ENCODE results near the gene ABHD11. TPM values are rescaled to one million over a fixed set of nuclear protein-coding genes. Genes with fewer than 3 reads are reported as not detected.
"Not testable (repeated sequence)": the region's sequence is repeated elsewhere in the genome, so short reads cannot be mapped to it uniquely, and the experiment has no call there.

Gene ABHD11
- total RNA-seq (2014; rRNA removed; shearing (Covaris generic)): 35.9 and 46.9 TPM in 2 replicates

- peak; percentile 93 for DNase-seq (ENCODE audit: low spot score)
Observed at GRCh38 chr7:73738612-73739386, at the start of gene ABHD11. Gene ABHD11 (minus strand): TSS chr7:73738802. CDS start chr7:73738770, 32 bp downstream.

GRCh38 chr7:73787786-73788048, 49.1 kb upstream of the ABHD11 start:
- DNase-seq (ENCODE audit: low spot score): not testable (repeated sequence)

GRCh38 chr7:73786588-73786987, 48.0 kb upstream of the ABHD11 start:
- no peak for DNase-seq (ENCODE audit: low spot score)

- DNase-seq (ENCODE audit: low spot score): peak; percentile 29
Observed at GRCh38 chr7:73779517-73779916, 40.9 kb upstream of the ABHD11 start.

- DNase-seq (ENCODE audit: low spot score): no peak
Observed at GRCh38 chr7:73778801-73779389, 40.3 kb upstream of the ABHD11 start.

- DNase-seq (ENCODE audit: low spot score): peak; percentile 49
Observed at GRCh38 chr7:73774923-73775322, 36.3 kb upstream of the ABHD11 start.

- DNase-seq (ENCODE audit: low spot score): no peak
Observed at GRCh38 chr7:73773700-73774517, 35.3 kb upstream of the ABHD11 start.

GRCh38 chr7:73770860-73771670, 32.5 kb upstream of the ABHD11 start:
- DNase-seq (ENCODE audit: low spot score): no peak

- DNase-seq (ENCODE audit: low spot score): no peak
Observed at GRCh38 chr7:73770002-73770859, 31.6 kb upstream of the ABHD11 start, which contains the start of gene CLDN3. Gene CLDN3 (minus strand): TSS chr7:73770270. CDS start chr7:73770049, 221 bp downstream.

GRCh38 chr7:73769481-73770001, 30.9 kb upstream of the ABHD11 start:
- DNase-seq (ENCODE audit: low spot score): no peak

GRCh38 chr7:73768641-73769480, 30.3 kb upstream of the ABHD11 start:
- DNase-seq (ENCODE audit: low spot score): no peak

- DNase-seq (ENCODE audit: low spot score): no peak
Observed at GRCh38 chr7:73766556-73767229, 28.1 kb upstream of the ABHD11 start.

- no peak for DNase-seq (ENCODE audit: low spot score)
Observed at GRCh38 chr7:73762659-73762999, 24.0 kb upstream of the ABHD11 start.

- no peak for DNase-seq (ENCODE audit: low spot score)
Observed at GRCh38 chr7:73761854-73762658, 23.5 kb upstream of the ABHD11 start.

- no peak for DNase-seq (ENCODE audit: low spot score)
Observed at GRCh38 chr7:73758581-73759138, 20.1 kb upstream of the ABHD11 start.

- DNase-seq (ENCODE audit: low spot score): no peak
Observed at GRCh38 chr7:73749931-73750776, 11.6 kb upstream of the ABHD11 start.

GRCh38 chr7:73746378-73746777, 7.8 kb upstream of the ABHD11 start:
- DNase-seq (ENCODE audit: low spot score): no peak
